Suppressor macrophage (primary cell): ENCODE data around the gene PTCD2.
A peak's percentile ranks its signal among the peaks of the same experiment; 100 is the strongest.
"Not testable (repeated sequence)": the region's sequence is repeated elsewhere in the genome, so short reads cannot be mapped to it uniquely, and the experiment has no call there.

Experiments
- DNase-seq, 4 experiments: peaks; one replicate each; pipeline ENCODE4 v3.0.0-alpha.2; 2020 to 2022

The PTCD2 gene

DNA sequence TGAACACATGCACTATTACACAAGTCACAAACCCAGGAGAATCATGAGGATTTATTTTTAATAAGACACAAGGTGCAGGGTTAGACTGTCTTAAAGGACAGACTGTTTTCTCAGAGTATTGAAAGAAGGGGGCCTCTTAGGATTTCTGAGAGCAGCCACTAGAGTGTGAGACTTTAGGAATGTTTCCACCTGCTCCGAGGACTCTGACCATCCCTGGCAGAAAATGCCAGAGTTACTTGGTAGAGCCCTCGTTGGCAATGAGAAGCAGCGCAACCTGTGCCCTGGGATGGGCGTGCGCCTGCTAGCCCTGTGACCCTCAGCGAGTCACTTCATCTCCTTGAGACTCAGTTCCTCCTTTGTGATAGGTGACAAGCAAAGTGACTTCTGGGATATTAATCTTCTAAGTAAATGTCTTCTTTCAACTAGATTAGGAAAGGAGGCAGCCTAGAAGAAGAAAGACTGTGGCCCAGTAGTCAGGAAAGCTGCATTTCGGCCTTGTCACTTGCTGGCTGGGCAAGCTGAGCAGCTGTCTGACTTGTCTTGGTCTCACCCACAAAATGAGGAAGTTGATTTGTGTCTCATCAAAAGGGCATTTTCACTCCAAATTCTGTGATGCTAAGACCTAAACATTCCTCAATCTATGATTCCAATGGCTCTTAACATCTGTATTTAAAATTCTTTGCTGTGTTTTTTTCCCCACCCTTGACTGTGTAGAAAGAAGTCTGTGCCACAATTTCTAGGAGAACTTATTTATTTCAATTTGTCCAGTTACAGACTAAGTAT, 60.5 kb downstream of the PTCD2 start:
- DNase-seq, result peak; percentile 56 to 83 (median 75)

DNA sequence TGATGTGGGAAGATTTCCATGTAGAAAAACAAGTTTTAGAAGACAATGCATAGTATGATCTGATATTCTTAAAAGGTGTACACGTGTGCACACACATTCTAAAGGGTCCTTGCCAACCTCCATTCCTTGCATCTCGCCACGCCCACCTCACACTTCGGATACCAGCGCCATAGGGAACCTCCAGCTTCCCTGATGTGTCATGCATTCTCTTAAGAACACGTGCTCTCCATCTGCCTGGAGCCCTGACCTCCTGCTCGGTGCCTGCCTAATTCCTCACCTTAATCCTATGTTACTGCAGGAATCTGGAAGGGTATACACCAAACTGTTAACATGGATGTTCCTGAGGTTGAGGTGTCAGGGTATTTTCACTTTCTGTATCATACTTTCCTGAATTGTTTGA, 63.1 kb downstream of the PTCD2 start:
- no peak for DNase-seq

DNA sequence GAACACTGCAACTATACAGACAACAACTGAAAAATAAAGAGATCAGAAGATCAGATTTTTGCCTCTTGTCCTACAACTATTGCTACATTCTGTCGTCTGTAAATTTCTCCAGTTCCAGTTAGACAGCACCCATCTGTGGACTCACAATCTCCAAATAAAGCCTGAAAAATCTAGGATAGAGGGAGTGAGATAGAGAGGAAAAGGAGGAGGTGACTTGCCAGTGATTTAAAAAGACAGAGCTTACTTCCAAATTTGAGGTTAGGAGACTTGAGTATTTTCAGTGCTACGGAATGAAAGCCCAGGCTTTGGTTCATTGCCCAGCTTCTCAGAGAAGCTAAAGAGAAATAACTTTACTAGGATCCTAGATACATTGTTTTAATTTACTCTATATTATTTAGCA, 63.6 kb downstream of the PTCD2 start:
- no peak for DNase-seq

DNA sequence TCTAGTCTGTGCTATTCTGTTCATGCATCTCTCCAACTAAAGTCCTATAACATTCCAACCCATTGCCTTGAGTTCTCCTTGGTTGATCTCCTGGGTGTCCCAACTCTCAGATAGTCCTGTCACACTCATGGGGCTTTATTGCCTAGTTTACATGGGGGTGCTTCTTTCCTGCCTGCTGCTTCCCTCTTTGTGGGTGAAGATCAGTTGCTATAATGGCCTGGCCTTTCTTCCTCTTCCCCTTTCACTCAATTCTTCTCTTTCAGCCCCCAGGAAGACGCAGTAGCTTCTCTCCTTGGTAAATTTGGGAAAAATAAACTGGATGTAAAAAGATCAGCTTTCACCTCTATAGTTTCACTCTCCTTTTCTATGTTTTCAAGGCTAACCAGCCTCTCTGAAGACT, 66.5 kb downstream of the PTCD2 start:
- peak; percentile 71 to 87 (median 82) for DNase-seq

DNA sequence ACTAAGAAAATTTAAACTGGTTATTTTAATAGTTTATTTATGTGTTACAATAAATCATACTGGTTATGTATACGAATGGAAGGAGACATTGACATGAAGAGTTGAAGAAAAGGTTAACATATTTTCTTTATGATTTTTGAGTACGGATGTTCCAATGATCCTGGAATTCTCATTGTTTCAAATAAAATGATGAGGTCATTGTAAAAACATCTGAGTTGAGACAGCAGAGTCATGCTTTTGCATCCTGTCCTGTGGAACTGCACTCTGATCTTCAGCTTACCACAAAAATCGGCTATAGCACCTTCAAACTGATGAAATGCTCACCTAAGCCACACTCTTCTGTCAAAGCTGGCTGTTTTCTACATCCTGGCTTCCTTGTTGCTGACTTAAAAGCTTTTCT, 67.8 kb downstream of the PTCD2 start:
- DNase-seq, result no peak

DNA sequence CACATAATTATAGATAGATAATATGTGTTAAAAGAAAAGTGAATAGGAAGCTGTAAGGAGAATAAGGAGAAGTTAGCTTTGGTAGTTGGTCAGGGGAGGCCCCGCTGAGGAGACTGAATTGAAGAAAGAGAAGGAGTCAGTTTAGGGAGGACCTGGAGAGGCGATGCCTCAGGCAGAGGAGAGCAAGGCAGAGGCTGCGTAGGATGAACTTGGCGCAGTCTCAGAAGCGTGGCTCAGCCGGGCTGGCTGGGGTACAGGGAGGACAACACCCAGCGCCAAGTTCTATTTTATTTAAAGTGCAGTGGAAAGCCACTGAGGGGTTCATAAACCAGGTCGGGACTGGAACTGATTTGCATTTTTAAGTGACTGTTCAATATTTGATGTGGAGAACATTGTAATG, 68.5 kb downstream of the PTCD2 start:
- peak in 3 of 4 experiments; percentile 25 to 48 (median 32) for DNase-seq

DNA sequence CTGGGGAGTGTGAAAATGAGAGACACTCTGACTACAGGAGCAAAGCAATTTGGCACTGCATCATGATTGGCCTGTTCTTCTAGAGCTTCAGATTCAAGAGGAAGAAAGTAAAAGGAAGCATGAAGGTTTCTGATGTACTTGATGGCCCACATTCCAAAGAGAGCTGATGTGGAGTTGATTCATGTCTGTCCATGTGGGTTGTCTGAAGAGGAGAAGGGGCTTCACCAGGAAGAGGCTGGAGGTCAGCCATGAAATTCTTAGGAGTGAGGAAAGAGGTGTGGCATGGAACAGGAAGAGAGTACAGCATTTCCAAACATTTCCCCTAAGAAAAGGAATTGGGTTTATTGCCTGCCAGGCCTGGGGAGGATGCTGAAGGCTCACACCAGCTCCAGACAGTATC, 70.7 kb downstream of the PTCD2 start:
- no peak for DNase-seq

DNA sequence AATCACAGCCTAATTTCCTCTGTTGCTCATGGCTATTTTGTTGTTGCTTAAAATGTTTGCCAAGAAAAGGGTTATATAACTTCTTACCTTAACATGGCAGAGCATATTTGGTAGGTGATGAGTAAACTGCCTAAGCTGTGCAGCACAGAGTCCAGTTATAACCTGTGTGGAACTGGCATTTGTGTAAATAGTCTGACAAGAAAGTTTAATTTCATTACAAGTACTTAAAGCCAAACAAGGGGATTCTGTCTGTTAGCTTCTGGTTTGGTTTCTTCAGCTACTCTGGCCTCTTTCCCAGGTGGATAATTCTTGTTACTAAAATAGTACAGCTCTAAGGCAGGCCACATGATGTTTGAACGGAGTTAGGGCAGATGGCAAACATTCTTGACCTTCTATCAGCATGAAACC, 72.2 kb downstream of the PTCD2 start:
- no peak for DNase-seq

DNA sequence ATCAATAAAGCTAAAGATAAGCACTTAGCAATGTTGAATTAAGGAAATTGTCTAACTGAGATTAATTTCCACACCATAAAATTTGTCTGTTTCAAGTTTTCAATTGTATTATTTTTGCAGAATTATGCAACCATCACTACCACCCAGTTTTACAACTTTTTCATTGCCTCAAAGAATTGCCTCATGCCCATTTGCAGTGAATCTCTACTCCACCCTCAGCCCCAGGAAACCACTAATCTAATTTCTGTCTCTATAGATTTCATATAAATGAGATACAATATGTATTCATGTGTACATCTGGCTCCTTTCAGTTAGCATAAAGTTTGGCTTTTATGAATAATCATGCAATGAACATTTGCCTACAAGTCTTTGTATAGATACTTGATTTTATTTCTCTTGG, 72.9 kb downstream of the PTCD2 start:
- no peak for DNase-seq

DNA sequence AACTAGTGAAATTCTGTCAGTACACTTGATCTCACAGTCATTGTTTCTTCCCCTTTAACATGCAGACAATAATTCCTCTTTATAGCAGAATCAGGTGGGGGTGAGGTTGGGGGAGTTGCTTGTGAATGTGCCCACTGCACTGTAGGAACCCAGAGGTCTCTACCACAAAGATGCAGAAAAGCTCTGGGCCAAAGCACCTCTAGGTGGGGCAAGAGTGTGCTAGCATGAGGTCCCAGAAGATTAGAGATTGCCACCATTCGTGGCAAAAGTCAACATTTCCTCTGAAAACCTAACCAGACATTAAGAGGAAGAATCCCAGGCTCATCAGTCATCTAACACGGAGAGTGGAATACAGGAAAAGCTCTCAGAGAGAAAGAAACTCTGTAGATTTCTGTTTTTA, 74.5 kb downstream of the PTCD2 start:
- DNase-seq, result peak; percentile 45 to 67 (median 62)

DNA sequence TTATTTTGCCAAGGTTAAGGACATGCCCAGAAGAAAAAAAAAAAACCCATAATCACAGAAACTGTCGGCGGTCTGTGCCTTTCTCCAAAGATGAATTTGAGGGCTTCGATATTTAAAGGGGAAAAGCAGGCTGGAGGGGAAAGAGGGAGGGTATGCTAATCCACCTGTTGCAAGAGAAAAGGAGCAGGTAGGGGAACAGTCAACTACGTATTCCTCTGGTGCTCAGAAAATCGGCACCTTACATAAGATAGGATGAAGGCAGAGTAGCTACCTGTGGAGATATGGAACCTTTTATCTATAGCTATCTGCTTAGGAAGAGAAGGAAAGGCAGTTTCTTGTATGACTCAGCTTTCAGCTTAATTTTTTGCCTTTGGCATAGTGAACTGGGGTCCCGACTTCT, 77.7 kb downstream of the PTCD2 start:
- DNase-seq, result no peak

DNA sequence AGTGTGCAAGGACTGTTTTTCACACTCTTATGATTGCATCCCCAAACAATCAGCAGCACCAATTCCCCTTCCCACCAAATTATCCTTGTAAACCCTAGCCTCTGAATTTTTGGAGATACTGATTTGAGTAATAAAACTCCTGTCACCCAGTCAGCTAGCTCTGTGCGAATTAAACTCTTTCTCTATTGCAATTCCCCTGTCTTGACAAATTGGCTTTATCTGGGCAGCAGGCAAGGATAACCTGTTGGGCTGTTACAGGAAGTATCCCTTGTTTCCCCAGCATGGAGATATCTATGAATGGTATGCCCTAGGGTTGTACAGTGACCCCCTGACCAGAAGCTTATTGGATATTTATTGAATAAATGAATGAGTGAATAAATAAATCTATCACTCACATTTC, 80.8 kb downstream of the PTCD2 start:
- DNase-seq, result no peak

DNA sequence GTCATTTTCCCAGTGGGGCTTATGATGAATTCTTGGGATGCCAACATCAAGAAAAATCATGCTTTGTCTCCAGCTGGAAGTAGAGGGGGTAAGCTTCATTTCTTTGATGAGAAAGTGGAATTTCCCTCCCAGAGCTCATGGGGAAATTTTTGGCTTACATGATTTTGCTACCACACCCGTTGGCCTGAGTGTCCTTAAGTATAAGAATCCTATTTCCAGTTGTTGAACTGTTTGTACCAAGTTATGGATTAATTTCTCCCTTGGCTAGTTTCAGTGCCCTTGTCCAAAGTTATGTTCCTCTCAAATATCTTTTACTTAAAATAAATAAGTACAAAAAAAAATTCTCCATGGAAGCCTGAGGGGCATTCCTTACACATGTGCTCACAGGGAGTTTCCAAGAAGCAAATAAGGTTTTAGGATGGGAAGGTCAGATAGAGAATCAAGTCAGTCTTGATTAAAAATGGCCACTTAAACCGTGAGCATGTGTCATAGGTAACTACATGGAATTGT, 82.3 kb downstream of the PTCD2 start:
- DNase-seq, result no peak

DNA sequence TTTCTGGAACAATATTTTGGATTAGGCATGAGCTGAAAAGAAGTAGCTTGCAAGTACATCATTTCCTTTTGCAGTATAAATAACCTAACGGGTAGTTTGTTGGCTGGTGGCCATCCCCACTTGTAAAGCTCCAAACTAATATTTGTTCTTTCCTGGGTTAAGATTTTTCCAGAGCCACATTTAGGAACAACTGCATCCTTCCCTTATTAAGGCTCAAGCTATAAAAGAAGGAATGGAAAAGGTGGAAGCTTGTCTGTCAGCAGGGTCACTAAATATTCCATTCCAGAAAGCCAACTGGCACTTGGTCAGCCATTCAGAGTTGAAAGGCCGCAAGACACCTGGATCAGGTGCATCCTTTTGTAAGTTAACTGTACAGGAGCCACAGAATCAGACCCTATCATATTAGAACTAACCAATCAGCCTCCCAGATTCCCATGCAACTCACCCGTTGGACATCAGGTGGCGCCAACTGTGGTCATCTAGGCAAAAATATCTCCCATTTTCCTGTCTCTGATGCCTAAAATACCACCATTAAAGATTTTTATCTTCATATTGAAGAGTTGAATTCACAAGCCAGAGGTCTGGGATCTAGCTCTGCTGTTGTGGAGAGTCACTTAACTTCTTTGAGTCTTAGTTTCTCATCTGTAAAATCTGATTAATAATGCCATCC, 82.9 kb downstream of the PTCD2 start:
- DNase-seq, result peak in 1 of 4 experiments; percentile 17

DNA sequence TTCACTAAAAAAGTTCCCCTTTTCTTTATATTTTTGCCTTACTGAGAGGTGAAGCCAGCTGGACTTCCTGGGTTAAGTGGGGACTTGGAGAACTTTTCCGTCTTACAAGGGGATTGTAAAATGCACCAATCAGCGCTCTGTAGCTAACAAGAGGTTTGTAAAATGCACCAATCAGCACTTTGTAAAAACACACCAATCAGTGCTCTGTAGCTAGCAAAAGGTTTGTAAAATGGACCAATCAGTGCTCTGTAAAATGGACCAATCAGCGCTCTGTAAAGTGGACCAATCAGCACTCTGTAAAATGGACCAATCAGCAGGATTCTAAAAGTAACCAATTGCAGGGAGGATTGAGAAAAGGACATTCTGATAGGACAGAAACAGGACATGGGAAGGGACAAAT, 84.6 kb downstream of the PTCD2 start:
- not testable (repeated sequence) for DNase-seq

DNA sequence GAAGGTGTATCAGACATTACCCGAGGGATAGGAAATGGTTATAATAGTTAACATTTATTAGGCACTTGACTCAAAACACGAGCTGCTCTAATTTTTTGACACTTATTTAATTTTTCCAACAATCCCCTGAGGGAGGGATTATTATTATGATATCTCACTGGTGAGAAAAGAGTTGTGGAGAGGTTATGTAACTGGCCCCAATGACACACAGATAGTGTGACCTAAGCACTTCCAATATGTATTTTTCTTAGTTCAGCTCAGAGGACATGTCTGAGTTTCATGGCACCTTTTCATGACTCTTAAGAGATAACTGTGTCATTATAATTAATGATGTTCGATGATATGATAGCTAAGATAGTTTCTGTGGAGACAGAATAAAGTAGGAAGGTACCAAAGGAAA, 86.9 kb downstream of the PTCD2 start:
- DNase-seq, result no peak

DNA sequence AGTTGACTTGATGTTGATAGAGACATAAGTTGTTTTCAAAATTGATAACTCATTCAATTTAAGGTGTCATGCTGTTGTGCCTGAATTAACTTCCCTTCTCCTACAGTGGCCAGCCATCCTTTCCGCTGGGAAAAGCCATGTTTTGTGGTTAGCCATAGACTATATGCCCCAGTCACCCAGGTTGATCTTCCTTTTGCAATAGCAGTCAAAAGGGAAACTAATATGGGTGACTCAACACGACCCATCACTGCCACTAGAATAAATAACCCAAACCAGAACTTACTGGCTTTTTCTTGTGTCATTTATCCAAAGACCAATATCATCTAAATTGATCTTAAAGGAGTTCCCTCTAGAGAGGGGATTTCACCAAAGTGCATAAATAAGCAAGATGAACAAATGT, 87.4 kb downstream of the PTCD2 start:
- peak; percentile 9 to 37 (median 24) for DNase-seq

DNA sequence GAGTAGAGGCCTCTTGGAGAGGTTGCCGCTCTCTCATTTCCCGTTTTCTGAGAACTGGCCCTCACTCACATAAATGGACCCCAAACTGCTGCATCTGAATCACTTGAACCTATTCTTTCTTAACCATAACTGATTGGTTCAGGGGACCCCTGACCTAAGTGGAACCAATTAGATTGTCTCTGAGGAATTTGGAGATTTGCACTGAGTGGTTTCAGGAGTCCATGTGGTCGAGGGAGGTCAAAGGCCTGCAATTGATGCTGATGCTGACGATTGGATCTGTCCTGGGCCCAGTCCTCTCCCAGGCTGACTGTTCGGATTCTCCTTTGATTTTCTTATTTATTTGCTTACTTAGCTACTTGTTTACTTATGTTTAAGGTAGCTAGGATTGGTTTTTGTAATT, 88.0 kb downstream of the PTCD2 start:
- no peak for DNase-seq

DNA sequence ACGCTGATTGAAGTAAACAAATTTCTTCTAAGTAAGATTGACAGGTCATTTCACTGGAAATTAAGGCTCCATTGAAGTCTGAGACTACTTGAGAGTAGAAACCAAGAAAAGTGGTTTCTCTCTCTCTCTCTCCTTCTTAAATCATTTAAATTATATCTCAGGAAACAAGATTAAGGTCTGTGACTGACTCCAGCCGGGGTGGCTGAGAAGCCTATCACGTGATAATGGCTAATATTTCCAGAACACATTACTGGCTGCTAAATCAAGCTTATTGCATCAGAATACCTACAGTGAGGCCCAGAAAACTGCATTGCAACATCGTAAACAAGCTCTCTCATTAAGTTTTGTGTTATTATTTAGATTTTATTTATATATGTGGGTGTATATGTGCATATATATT, 88.4 kb downstream of the PTCD2 start:
- DNase-seq, result peak in 3 of 4 experiments; percentile 28 to 50 (median 36)

DNA sequence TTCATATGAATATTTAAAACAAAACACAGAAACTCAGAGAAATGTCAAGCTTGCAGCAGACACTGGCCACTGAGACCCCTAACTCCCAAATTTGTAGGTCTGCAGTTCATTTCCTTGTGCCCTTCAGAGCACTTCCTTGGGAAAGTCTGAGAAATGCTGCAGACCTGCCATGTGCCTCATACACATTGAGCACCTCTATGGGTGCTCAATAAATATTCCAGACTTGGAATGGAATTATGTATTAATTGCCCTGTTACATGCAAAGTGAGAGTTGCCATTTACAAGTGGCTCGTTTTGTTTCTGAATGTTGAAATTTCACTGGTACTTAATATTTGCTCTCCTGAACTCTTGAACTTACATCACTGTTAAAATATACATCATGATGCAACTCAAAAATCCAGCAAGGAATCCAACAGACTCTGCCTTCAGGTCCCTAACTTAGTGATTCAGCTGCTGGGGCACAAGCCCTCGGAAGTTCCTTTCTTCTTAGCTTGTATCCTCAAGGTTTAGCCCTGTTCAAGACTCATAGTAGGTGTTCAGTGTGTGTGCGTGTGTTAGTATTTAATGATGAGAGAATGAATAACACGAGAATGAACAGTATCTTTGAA, 90.6 kb downstream of the PTCD2 start:
- DNase-seq, result no peak

DNA sequence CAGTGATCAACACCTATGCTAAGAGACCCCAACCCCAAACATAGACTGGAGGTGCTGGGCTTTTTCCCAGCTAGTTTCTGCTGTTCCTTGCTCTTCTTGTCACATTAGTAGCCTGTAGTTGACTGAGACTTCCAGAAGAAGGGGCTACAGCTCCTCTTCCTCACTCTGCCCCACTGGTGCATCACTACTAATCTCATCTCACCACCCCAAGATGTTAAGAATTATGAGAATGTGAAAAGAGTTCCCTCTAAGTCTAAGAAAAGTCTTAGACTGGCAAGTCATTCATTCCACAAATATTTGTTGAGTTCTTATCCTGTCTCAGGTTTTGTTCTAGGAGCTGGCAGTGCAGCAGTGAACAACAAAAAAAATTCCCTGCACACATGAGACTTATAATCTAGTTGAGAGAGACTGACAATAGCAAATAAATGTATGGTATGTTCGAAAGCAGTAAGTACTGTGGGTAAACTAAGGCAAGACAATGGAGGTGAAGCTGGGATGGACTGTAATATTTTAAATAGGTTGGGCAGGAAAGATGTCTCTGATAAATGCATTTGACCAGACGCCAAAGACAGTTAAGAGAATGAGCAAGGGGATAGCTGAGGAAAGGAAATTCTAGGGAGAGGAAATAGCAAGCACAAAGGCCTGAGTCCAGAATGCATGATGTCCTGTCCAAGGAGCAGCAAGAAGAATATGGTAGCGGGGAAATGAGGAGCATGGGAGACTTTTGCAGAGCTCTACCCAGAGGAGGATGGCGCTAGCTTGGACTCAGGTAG, 92.3 kb downstream of the PTCD2 start:
- DNase-seq, result no peak

DNA sequence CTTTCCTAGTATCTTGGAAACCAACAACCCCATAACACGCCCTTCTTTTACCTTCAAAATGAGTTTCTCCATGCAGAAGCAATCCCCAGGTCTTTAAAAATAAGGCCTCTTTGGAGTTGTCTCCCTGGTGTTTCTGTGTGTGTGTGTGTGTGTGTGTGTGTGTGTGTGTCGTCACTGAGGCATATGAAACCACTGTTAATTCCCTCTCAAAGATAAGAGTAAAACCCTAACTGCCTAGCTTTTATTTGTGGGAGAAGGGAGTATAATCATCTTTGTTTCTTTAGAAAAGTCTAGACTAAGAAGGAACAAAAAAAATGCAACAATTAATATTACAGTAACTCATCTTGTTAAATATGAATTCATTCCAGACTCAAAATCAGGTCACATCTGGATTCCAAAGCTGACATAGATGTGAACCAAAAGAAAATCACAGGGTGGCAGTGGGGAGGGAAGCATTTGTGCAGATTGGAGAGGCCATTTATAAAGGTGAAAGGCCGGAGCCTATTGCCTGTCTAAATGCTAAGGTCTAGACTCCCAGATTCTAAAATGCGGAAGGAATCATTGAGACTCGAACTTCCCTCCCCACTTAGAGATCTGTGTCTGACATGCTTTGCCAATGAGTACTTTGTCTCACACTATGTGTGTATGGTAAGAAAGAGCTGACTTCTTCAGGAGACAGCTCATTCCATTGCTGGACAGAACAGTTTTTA, 95.6 kb downstream of the PTCD2 start:
- DNase-seq, result no peak
